Measurements from ENCODE around the gene ZSWIM1. TPM values are rescaled to one million over a fixed set of nuclear protein-coding genes. Genes with fewer than 3 reads are reported as not detected.

The ZSWIM1 gene
- total RNA-seq, 3 donors from 2014 or later, result 11.3 to 12.6 (median 12.4) TPM

- no peaks in the 10 kb centered on the region for H3K36me3 ChIP-seq (ENCODE audit: low read depth)
- ATAC-seq, result no peak
- intact Hi-C loops (cut with DNase I, micrococcal nuclease), result no loop called here
- no peak for TF ChIP-seq CTCF (IDR thresholded peaks at IDR 0.05)
- H3K4me3 ChIP-seq, result no peak overlapping the region
- no peak for DNase-seq
- H3K4me1 ChIP-seq (ENCODE audit: low read depth), result no peaks in the 10 kb centered on the region
- no peaks in the 10 kb centered on the region for H3K9me3 ChIP-seq
Observed at GRCh38 chr20:45850238-45850637, 30.8 kb upstream of the ZSWIM1 start.

- peaks cover 7% of the 10 kb centered on the region for H3K4me1 ChIP-seq (ENCODE audit: low read depth)
- H3K9me3 ChIP-seq, result no peaks in the 10 kb centered on the region
- intact Hi-C loops (cut with DNase I, micrococcal nuclease), result no loop called here
- H3K4me3 ChIP-seq, result no peak overlapping the region
- TF ChIP-seq CTCF (IDR thresholded peaks at IDR 0.05), result no peak
- H3K36me3 ChIP-seq (ENCODE audit: low read depth), result no peaks in the 10 kb centered on the region
- DNase-seq (no peak), ATAC-seq (no peak)
Observed at GRCh38 chr20:45850926-45851325, 30.1 kb upstream of the ZSWIM1 start.

GRCh38 chr20:45851501-45851900, 29.5 kb upstream of the ZSWIM1 start:
- no peak for DNase-seq
- intact Hi-C loops (cut with DNase I, micrococcal nuclease), result no loop called here
- Histone ChIP-seq H3K4me3 (no peak overlapping the region), H3K36me3 (ENCODE audit: low read depth) (no peaks in the 10 kb centered on the region), H3K4me1 (ENCODE audit: low read depth) (peaks cover 12% of the 10 kb centered on the region), H3K9me3 (no peaks in the 10 kb centered on the region)
- no peak for ATAC-seq
- no peak for TF ChIP-seq CTCF (IDR thresholded peaks at IDR 0.05)

- intact Hi-C loops (cut with DNase I, micrococcal nuclease), result no loop called here
- Histone ChIP-seq H3K9me3 (no peaks in the 10 kb centered on the region), H3K36me3 (ENCODE audit: low read depth) (no peaks in the 10 kb centered on the region), H3K4me3 (no peak overlapping the region), H3K4me1 (ENCODE audit: low read depth) (peaks cover 16% of the 10 kb centered on the region)
- DNase-seq, result no peak
- no peak for ATAC-seq
- no peak for TF ChIP-seq CTCF (IDR thresholded peaks at IDR 0.05)
Observed at GRCh38 chr20:45852326-45852725, 28.7 kb upstream of the ZSWIM1 start.

- Histone ChIP-seq H3K9me3 (no peaks in the 10 kb centered on the region), H3K4me1 (ENCODE audit: low read depth) (peaks cover 25% of the 10 kb centered on the region), H3K36me3 (ENCODE audit: low read depth) (no peaks in the 10 kb centered on the region), H3K4me3 (no peak overlapping the region)
- no peak for TF ChIP-seq CTCF (IDR thresholded peaks at IDR 0.05)
- intact Hi-C loops (cut with DNase I, micrococcal nuclease), result no loop called here
- ATAC-seq, result no peak
- DNase-seq, result no peak
Observed at GRCh38 chr20:45853484-45853883, 27.5 kb upstream of the ZSWIM1 start.
